ENCODE measurements around the gene TNNI2. TPM values are rescaled to one million over a fixed set of nuclear protein-coding genes. Genes with fewer than 3 reads are reported as not detected.
"Not testable (repeated sequence)": the region's sequence is repeated elsewhere in the genome, so short reads cannot be mapped to it uniquely, and the experiment has no call there.

TNNI2 gene
- total and polyA plus RNA-seq, 2 donors (not counting 1 experiment from before 2014, with no cell fraction given): 2.9 to 12.9 TPM

GRCh38 chr11:1884303-1884700 is 45.5 kb downstream of the TNNI2 start:
- peaks cover 13 to 84% of the 10 kb centered on the region in 2 experiments for H3K36me3 ChIP-seq (replicated peaks in 1 of 2; ENCODE audit: control extremely low read depth in 1 of 2, control insufficient read depth in 1 of 2, extremely low read depth in 1 of 2, insufficient read depth in 2 of 2, low read length in 1 of 2)
- TF ChIP-seq CTCF (IDR thresholded peaks at IDR 0.05) (no peak), EZH2 (IDR thresholded peaks at IDR 0.05; ENCODE audit: borderline replicate concordance, insufficient read depth, low read depth, low read length, poor library complexity, severe bottlenecking) (no peak)
- H3K4me1 ChIP-seq (ENCODE audit: control insufficient read depth in 2 of 2, insufficient read depth in 2 of 2, low read length in 2 of 2): peaks cover 37 to 43% of the 10 kb centered on the region in 2 donors
- no peak overlapping the region for H3K27ac ChIP-seq (ENCODE audit: low read length in 2 of 2)
- 100% methylated on average over 5 of the region's 5 CpGs for WGBS (ENCODE audit: insufficient coverage)
- H3K4me3 ChIP-seq (ENCODE audit: control extremely low read depth in 1 of 5, extremely low read depth in 1 of 5, insufficient read depth in 1 of 5, low read depth in 2 of 5, low read length in 4 of 5): no peak overlapping the region
- no peaks in the 10 kb centered on the region for H3K9me3 Mint-ChIP-seq (ENCODE audit: insufficient read depth)
- DNase-seq (no peak), ATAC-seq (ENCODE audit: low read depth) (no peak)
- H3K27me3 Mint-ChIP-seq: no peaks in the 10 kb centered on the region
- no peaks in the 10 kb centered on the region for H3K27me3 ChIP-seq (replicated peaks in 1 of 4; ENCODE audit: control extremely low read depth in 1 of 4, control insufficient read depth in 3 of 4, insufficient read depth in 4 of 4, low read length in 3 of 4)
- ChIA-PET CTCF (interaction anchor here (1.0 to 1.5 kb wide), 2 partner anchors 38 to 190 kb away, joined by 3 to 4 read pairs; no protein-coding TSS in a partner anchor), POLR2A (no interaction called here)
- no peaks in the 10 kb centered on the region for H3K9me3 ChIP-seq (ENCODE audit: control extremely low read depth in 1 of 3, control insufficient read depth in 2 of 3, insufficient read depth in 1 of 3, low read length in 2 of 3)
- H2AFZ ChIP-seq (ENCODE audit: insufficient read depth, low read depth, low read length, poor library complexity, severe bottlenecking): no peak overlapping the region
- H3K4me1 Mint-ChIP-seq: peaks cover 37% of the 10 kb centered on the region
- H3K9ac ChIP-seq (ENCODE audit: low read length): no peak overlapping the region
- H3K27ac Mint-ChIP-seq: no peak overlapping the region
- H3K79me2 ChIP-seq (ENCODE audit: control insufficient read depth, insufficient read depth, low read length): peaks cover 18% of the 10 kb centered on the region
- H3K4me2 ChIP-seq (replicated peaks; ENCODE audit: low read depth, low read length, poor library complexity, severe bottlenecking): no peak overlapping the region
- H3K4me3 Mint-ChIP-seq: no peak overlapping the region
- H4K20me1 ChIP-seq (ENCODE audit: control insufficient read depth, insufficient read depth, low read length, poor library complexity, severe bottlenecking): peaks cover 95% of the 10 kb centered on the region
- intact Hi-C loops (cut with micrococcal nuclease): loop anchor here (5.0 kb wide), 2 partner anchors 33 to 268 kb away; partner anchors contain the start of gene TNNT3

- DNase-seq; H3K4me2 ChIP-seq (replicated peaks; ENCODE audit: low read depth, low read length, poor library complexity, severe bottlenecking); ATAC-seq (ENCODE audit: low read depth); H3K79me2 ChIP-seq (ENCODE audit: control insufficient read depth, insufficient read depth, low read length); H3K27ac ChIP-seq (ENCODE audit: low read length in 2 of 2); intact Hi-C loops (cut with micrococcal nuclease); CTCF ChIA-PET; H2AFZ ChIP-seq (ENCODE audit: insufficient read depth, low read depth, low read length, poor library complexity, severe bottlenecking); H3K4me3 ChIP-seq (ENCODE audit: control extremely low read depth in 1 of 5, extremely low read depth in 1 of 5, insufficient read depth in 1 of 5, low read depth in 2 of 5, low read length in 4 of 5); H3K27me3 Mint-ChIP-seq; H3K9ac ChIP-seq (ENCODE audit: low read length); H3K27me3 ChIP-seq (replicated peaks in 1 of 4; ENCODE audit: control extremely low read depth in 1 of 4, control insufficient read depth in 3 of 4, insufficient read depth in 4 of 4, low read length in 3 of 4); H3K4me3 Mint-ChIP-seq; POLR2A ChIA-PET; H3K9me3 Mint-ChIP-seq (ENCODE audit: insufficient read depth); H3K9me3 ChIP-seq (ENCODE audit: control extremely low read depth in 1 of 3, control insufficient read depth in 2 of 3, insufficient read depth in 1 of 3, low read length in 2 of 3): not testable (repeated sequence)
- Histone ChIP-seq H4K20me1 (ENCODE audit: control insufficient read depth, insufficient read depth, low read length, poor library complexity, severe bottlenecking) (peaks cover 95% of the 10 kb centered on the region), H3K36me3 (replicated peaks in 1 of 2; ENCODE audit: control extremely low read depth in 1 of 2, control insufficient read depth in 1 of 2, extremely low read depth in 1 of 2, insufficient read depth in 2 of 2, low read length in 1 of 2) (peaks cover 13 to 68% of the 10 kb centered on the region in 2 experiments), H3K4me1 (ENCODE audit: control insufficient read depth in 2 of 2, insufficient read depth in 2 of 2, low read length in 2 of 2) (peaks cover 36 to 43% of the 10 kb centered on the region in 2 donors)
- peaks cover 30% of the 10 kb centered on the region for H3K4me1 Mint-ChIP-seq
- 96% methylated on average over 13 of the region's 13 CpGs for WGBS (ENCODE audit: insufficient coverage)
- H3K27ac Mint-ChIP-seq: peak overlapping the region; percentile 6
Observed at GRCh38 chr11:1886551-1886950, 47.8 kb downstream of the TNNI2 start.
